ENCODE results near the gene SUSD3.

DNA sequence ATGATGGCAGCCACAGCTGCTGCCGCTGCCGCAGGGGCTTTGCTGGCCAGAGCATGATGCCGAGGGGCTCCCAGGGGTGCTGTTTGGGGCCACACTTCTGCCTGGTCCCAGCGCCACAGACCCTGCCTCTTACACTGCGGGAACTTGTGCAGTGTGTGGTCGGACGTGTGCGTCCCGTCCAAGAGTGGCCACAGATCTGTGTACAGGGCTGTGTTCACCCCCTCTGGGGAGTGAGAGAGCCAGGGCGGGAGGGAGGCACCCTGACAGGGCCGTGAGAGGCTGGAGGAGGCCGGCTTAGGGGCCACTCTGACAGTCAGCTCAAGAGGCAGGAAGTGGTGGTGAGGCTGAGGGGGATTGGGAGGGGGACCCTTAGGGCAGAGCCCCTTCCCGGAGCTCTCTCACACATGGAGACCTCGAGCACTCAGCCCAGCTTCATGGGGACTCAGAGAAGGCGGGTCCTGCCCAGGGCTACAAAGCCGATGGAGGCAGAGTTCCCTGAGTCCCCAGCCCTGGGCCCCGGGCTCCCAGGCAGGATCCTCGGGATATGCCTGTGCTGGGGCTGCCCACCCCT lies 24.4 kb downstream of the SUSD3 start:
- TF ChIP-seq, protein P1, sequence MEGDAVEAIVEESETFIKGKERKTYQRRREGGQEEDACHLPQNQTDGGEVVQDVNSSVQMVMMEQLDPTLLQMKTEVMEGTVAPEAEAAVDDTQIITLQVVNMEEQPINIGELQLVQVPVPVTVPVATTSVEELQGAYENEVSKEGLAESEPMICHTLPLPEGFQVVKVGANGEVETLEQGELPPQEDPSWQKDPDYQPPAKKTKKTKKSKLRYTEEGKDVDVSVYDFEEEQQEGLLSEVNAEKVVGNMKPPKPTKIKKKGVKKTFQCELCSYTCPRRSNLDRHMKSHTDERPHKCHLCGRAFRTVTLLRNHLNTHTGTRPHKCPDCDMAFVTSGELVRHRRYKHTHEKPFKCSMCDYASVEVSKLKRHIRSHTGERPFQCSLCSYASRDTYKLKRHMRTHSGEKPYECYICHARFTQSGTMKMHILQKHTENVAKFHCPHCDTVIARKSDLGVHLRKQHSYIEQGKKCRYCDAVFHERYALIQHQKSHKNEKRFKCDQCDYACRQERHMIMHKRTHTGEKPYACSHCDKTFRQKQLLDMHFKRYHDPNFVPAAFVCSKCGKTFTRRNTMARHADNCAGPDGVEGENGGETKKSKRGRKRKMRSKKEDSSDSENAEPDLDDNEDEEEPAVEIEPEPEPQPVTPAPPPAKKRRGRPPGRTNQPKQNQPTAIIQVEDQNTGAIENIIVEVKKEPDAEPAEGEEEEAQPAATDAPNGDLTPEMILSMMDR (IDR thresholded peaks at IDR 0.05), result no peak
- TF ChIP-seq POLR2A (IDR thresholded peaks at IDR 0.05), result no peak
